Tibial nerve (tissue), 4 donors: ENCODE results near the gene BTBD9. TPM values are rescaled to one million over a fixed set of nuclear protein-coding genes. Genes with fewer than 3 reads are reported as not detected.

Source experiments
- DNase-seq, 2 donors: peaks; one replicate each; pipeline ENCODE4 v3.0.0-alpha.2; 2019; ENCODE audit warnings: low spot score in 2 of 2
- H3K27ac ChIP-seq, 4 donors: fragments of 200-600 bp; sonication (generic) in 3 of 4; one replicate each; pipeline ENCODE4 v1.5.1; 2017 to 2019; ENCODE audit warnings: mild to moderate bottlenecking in 1 of 4
- H3K27me3 ChIP-seq, 2 donors: fragments of 200-600 bp; sonication (generic) in 1 of 2; one replicate each; pipeline versions ENCODE4 v1.5.1 to v1.6.0; 2017 to 2019
- H3K36me3 ChIP-seq, 3 donors: fragments of 200-600 bp; sonication (generic); one replicate each; pipeline ENCODE4 v1.5.1; 2018 to 2019
- H3K4me1 ChIP-seq, 4 donors: fragments of 200-600 bp; sonication (generic) in 3 of 4; one replicate each; pipeline ENCODE4 v1.5.1; 2017 to 2019
- H3K4me3 ChIP-seq, 4 donors: fragments of 200-600 bp; sonication (generic) in 3 of 4; one replicate each; pipeline ENCODE4 v1.5.1; 2017 to 2019; ENCODE audit warnings: mild to moderate bottlenecking in 1 of 4, moderate library complexity in 1 of 4
- H3K9me3 ChIP-seq, 4 donors: fragments of 200-600 bp; sonication (generic) in 3 of 4; one replicate each; pipeline ENCODE4 v1.5.1; 2017 to 2019
- CTCF ChIP-seq, 5 experiments: fragments of 200-600 bp in 3 of 5; fragments of 450-650 bp in 2 of 5; sonication (generic) in 3 of 5; IDR thresholded peaks; one replicate each; pipeline ENCODE4 v1.5.1; 2016 to 2019; ENCODE audit warnings: antibody characterized with exemption in 5 of 5, mild to moderate bottlenecking in 3 of 5, moderate library complexity in 2 of 5
- EP300 ChIP-seq, 2 donors: sonication (generic); formaldehyde crosslinking; IDR thresholded peaks; one replicate each; pipeline ENCODE4 v1.6.1; 2017; ENCODE audit warnings: antibody characterized with exemption in 2 of 2, mild to moderate bottlenecking in 1 of 2
- POLR2A ChIP-seq, 2 donors: fragments of 450-650 bp; IDR thresholded peaks; one replicate each; pipeline ENCODE4 v1.6.1; 2017; ENCODE audit warnings: antibody characterized with exemption in 2 of 2, mild to moderate bottlenecking in 2 of 2, moderate library complexity in 2 of 2
- WGBS, 2 donors: methylation state at CpG; one replicate each; pipeline ENCODE4 v1.1.5; 2018; 5-methylcytosine and 5-hydroxymethylcytosine counted together
- total RNA-seq, 4 donors: library from RNA; depleted of rRNA; stranded (reverse); fragments of >200 nt; gene quantifications; one replicate each; pipeline ENCODE4 v1.1.0, GENCODE V29; 2016

Gene BTBD9
- total RNA-seq, 4 donors from 2014 or later, result 7.5 to 23.9 (median 10.7) TPM

- Histone ChIP-seq H3K4me1 (no peaks in the 10 kb centered on the region), H3K36me3 (peaks cover 0 to 26% (median 0%) of the 10 kb centered on the region in 3 donors), H3K9me3 (peaks cover 0 to 4% (median 0%) of the 10 kb centered on the region in 4 donors), H3K27me3 (no peaks in the 10 kb centered on the region), H3K4me3 (no peak overlapping the region), H3K27ac (no peak overlapping the region)
- no peak for DNase-seq
- WGBS, 2 donors, result 85 to 87% methylated on average over 3 of the region's 3 CpGs
- no peak for TF ChIP-seq POLR2A (IDR thresholded peaks at IDR 0.05)
- no peak for TF ChIP-seq EP300 (IDR thresholded peaks at IDR 0.05)
- TF ChIP-seq CTCF (IDR thresholded peaks at IDR 0.05), result no peak
Observed at GRCh38 chr6:38531134-38531533, 108.6 kb downstream of the BTBD9 start.

- H3K4me3 ChIP-seq, result no peak overlapping the region
- TF ChIP-seq CTCF (IDR thresholded peaks at IDR 0.05) (no peak), POLR2A (IDR thresholded peaks at IDR 0.05) (no peak), EP300 (IDR thresholded peaks at IDR 0.05) (no peak)
- peaks cover 0 to 10% (median 0%) of the 10 kb centered on the region in 4 donors for H3K9me3 ChIP-seq
- WGBS, 2 donors, result 82 to 94% methylated on average over 4 to 5 of the region's 5 CpGs
- H3K4me1 ChIP-seq, result no peaks in the 10 kb centered on the region
- peaks cover 0 to 37% (median 0%) of the 10 kb centered on the region in 3 donors for H3K36me3 ChIP-seq
- no peak for DNase-seq
- no peaks in the 10 kb centered on the region for H3K27me3 ChIP-seq
- H3K27ac ChIP-seq, result no peak overlapping the region
Observed at GRCh38 chr6:38528196-38528965, 111.3 kb downstream of the BTBD9 start.

- no peaks in the 10 kb centered on the region for H3K4me1 ChIP-seq
- 90 to 100% methylated on average over 1 of the region's 1 CpG for WGBS, 2 donors
- TF ChIP-seq CTCF (IDR thresholded peaks at IDR 0.05) (no peak), EP300 (IDR thresholded peaks at IDR 0.05) (no peak), POLR2A (IDR thresholded peaks at IDR 0.05) (no peak)
Observed at GRCh38 chr6:38527371-38527770, 112.4 kb downstream of the BTBD9 start.

GRCh38 chr6:38525888-38526287 is 113.8 kb downstream of the BTBD9 start:
- Histone ChIP-seq H3K4me3 (no peak overlapping the region), H3K27ac (no peak overlapping the region), H3K27me3 (no peaks in the 10 kb centered on the region), H3K4me1 (no peaks in the 10 kb centered on the region), H3K9me3 (peaks cover 0 to 10% (median 0%) of the 10 kb centered on the region in 4 donors), H3K36me3 (peaks cover 0 to 33% (median 0%) of the 10 kb centered on the region in 3 donors)
- TF ChIP-seq EP300 (IDR thresholded peaks at IDR 0.05) (no peak), CTCF (IDR thresholded peaks at IDR 0.05) (no peak), POLR2A (IDR thresholded peaks at IDR 0.05) (no peak)
- 96 to 100% methylated on average over 2 of the region's 2 CpGs for WGBS, 2 donors
- DNase-seq, result no peak

More at GRCh38 chr6:38527371-38527770, 112.4 kb downstream of the BTBD9 start:
- Histone ChIP-seq H3K36me3 (peaks cover 0 to 33% (median 0%) of the 10 kb centered on the region in 3 donors), H3K9me3 (peaks cover 0 to 10% (median 0%) of the 10 kb centered on the region in 4 donors), H3K27ac (no peak overlapping the region), H3K4me3 (no peak overlapping the region), H3K27me3 (no peaks in the 10 kb centered on the region)
- no peak for DNase-seq

- 93 to 95% methylated on average over 3 of the region's 3 CpGs for WGBS, 2 donors
- TF ChIP-seq POLR2A (IDR thresholded peaks at IDR 0.05) (no peak), EP300 (IDR thresholded peaks at IDR 0.05) (no peak), CTCF (IDR thresholded peaks at IDR 0.05) (no peak)
- peaks cover 0 to 33% (median 0%) of the 10 kb centered on the region in 3 donors for H3K36me3 ChIP-seq
Observed at GRCh38 chr6:38524436-38525145, 115.1 kb downstream of the BTBD9 start.

More at GRCh38 chr6:38524436-38525145, 115.1 kb downstream of the BTBD9 start:
- H3K4me3 ChIP-seq, result no peak overlapping the region
- H3K27ac ChIP-seq, result no peak overlapping the region
- DNase-seq, result no peak
- H3K27me3 ChIP-seq, result no peaks in the 10 kb centered on the region
- H3K9me3 ChIP-seq, result peaks cover 0 to 10% (median 0%) of the 10 kb centered on the region in 4 donors
- H3K4me1 ChIP-seq, result no peaks in the 10 kb centered on the region
